Neural cell (in vitro differentiated cells): ENCODE data around the gene APOL6.

Source experiments
- EP300 ChIP-seq: fragments of 450-650 bp; conservative IDR thresholded peaks from 2 replicates; pipeline ENCODE4 v1.6.1; 2014; ENCODE audit warnings: antibody characterized with exemption, mild to moderate bottlenecking, moderate library complexity; ENCODE audit not compliant: poor library complexity, severe bottlenecking
- EZH2 ChIP-seq: fragments of 200-600, 300-800 bp; shearing (Covaris generic), sonication (generic); IDR thresholded peaks from 2 replicates; pipeline ENCODE4 v1.6.1; 2014; ENCODE audit warnings: antibody characterized with exemption, low read length, borderline replicate concordance, mild to moderate bottlenecking; ENCODE audit not compliant: insufficient read depth, poor library complexity, severe bottlenecking
- POLR2AphosphoS5 ChIP-seq: IDR thresholded peaks from 2 replicates; pipeline ENCODE4 v1.6.1; 2012
- SMC3 ChIP-seq: fragments of 450-650 bp; conservative IDR thresholded peaks from 2 replicates; pipeline ENCODE4 v1.6.1; 2014; ENCODE audit warnings: antibody characterized with exemption, mild to moderate bottlenecking, moderate library complexity; ENCODE audit not compliant: poor library complexity
- TAF1 ChIP-seq: IDR thresholded peaks from 2 replicates; pipeline ENCODE4 v1.6.1; 2012; ENCODE audit warnings: low read depth
- TF ChIP-seq, protein P1 (sequence below): fragments of 450-650 bp; IDR thresholded peaks from 2 replicates; pipeline ENCODE4 v1.5.1; 2014; ENCODE audit warnings: antibody characterized with exemption, mild to moderate bottlenecking, moderate library complexity; ENCODE audit not compliant: poor library complexity, severe bottlenecking

DNA sequence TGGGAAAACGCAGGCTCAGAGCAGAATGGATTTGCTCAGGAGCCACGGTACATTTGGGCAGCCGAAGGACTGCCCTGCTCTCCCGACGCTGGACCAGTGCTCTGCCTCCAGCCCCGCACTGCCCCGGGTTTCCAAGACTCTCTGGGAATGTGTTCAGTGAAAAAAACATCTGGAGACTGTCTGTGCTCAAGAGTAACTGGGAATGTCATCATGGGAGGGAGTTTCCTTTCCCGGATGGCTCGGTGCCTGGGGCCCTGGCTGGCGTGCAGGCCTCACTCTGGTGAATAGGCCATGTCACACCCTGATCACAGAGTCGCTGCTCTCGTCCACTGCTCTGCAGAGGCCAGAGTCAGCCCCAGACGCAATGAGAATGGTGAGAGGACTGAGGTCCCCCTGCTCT lies 9.8 kb upstream of the APOL6 start:
- TF ChIP-seq, protein P1, sequence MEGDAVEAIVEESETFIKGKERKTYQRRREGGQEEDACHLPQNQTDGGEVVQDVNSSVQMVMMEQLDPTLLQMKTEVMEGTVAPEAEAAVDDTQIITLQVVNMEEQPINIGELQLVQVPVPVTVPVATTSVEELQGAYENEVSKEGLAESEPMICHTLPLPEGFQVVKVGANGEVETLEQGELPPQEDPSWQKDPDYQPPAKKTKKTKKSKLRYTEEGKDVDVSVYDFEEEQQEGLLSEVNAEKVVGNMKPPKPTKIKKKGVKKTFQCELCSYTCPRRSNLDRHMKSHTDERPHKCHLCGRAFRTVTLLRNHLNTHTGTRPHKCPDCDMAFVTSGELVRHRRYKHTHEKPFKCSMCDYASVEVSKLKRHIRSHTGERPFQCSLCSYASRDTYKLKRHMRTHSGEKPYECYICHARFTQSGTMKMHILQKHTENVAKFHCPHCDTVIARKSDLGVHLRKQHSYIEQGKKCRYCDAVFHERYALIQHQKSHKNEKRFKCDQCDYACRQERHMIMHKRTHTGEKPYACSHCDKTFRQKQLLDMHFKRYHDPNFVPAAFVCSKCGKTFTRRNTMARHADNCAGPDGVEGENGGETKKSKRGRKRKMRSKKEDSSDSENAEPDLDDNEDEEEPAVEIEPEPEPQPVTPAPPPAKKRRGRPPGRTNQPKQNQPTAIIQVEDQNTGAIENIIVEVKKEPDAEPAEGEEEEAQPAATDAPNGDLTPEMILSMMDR: no peak
- TF ChIP-seq POLR2AphosphoS5: no peak
- no peak for TF ChIP-seq EZH2
- no peak for TF ChIP-seq TAF1
- TF ChIP-seq EP300: no peak
- TF ChIP-seq SMC3: no peak
